Ishikawa (cell line): Measurements from ENCODE around the gene MARCKS.

Experiments
- CREB1 ChIP-seq: IDR thresholded peaks from 2 replicates; pipeline ENCODE4 v1.6.1; 2012; ENCODE audit warnings: low read depth
- EP300 ChIP-seq: IDR thresholded peaks from 2 replicates; pipeline ENCODE4 v1.6.1; 2012; ENCODE audit warnings: borderline replicate concordance
- FOXM1 ChIP-seq: IDR thresholded peaks from 2 replicates; pipeline ENCODE4 v1.6.1; 2012; ENCODE audit warnings: low read depth, borderline replicate concordance
- RAD21 ChIP-seq: IDR thresholded peaks from 2 replicates; pipeline ENCODE4 v1.6.1; 2012; ENCODE audit warnings: low read depth
- TAF1 ChIP-seq: IDR thresholded peaks from 2 replicates; pipeline ENCODE4 v1.6.1; 2012; ENCODE audit warnings: low read depth, mild to moderate bottlenecking
- YY1 ChIP-seq: IDR thresholded peaks from 2 replicates; pipeline ENCODE4 v1.6.1; 2012; ENCODE audit warnings: low read depth
- ZBTB7A ChIP-seq: IDR thresholded peaks from 2 replicates; pipeline ENCODE4 v1.6.1; 2012; ENCODE audit warnings: low read depth
- TF ChIP-seq, protein P1 (sequence below): IDR thresholded peaks from 2 replicates; pipeline ENCODE4 v1.6.1; 2012

DNA sequence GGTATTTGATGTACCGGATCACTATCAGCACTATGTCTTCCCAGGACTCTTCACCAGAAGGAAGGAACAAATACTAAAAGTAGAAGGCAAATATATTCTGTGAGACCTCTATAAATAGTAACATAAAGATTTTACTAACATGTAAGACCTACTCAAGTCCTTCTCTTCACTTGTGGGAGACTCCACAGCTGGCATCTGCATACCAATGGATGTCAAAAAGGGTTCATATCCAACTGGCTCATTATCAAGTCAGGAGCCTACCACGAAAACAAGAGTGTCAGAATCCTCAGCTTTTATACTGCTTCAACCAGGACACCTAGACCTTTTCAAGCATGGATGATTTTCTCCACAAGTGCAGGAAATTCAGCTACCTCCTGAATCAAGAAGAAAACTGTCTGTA, 20.0 kb upstream of the MARCKS start:
- TF ChIP-seq RAD21 = no peak
- TF ChIP-seq FOXM1 = no peak
- TF ChIP-seq EP300 = no peak
- TF ChIP-seq, protein P1, sequence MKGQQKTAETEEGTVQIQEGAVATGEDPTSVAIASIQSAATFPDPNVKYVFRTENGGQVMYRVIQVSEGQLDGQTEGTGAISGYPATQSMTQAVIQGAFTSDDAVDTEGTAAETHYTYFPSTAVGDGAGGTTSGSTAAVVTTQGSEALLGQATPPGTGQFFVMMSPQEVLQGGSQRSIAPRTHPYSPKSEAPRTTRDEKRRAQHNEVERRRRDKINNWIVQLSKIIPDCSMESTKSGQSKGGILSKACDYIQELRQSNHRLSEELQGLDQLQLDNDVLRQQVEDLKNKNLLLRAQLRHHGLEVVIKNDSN = no peak
- TF ChIP-seq TAF1 = no peak
- TF ChIP-seq ZBTB7A = no peak
- no peak for TF ChIP-seq CREB1
- TF ChIP-seq YY1 = no peak
